Left lung (tissue), 10 donors: Measurements from ENCODE around the gene FRMD4A. TPM values are rescaled to one million over a fixed set of nuclear protein-coding genes. Genes with fewer than 3 reads are reported as not detected.

ENCODE experiments used
- ATAC-seq: fragments of 200-7000 bp; cut with Tn5 transposase; one replicate; pipeline ENCODE4 v1.9.1; 2020; ENCODE audit warnings: moderate library complexity
- DNase-seq, 4 donors: peaks; one replicate each; pipeline ENCODE4 v3.0.0-alpha.2; 2013 to 2020
- H3K27ac ChIP-seq, 2 donors: fragments of 200-600 bp; sonication (generic) in 1 of 2; one replicate each; pipeline versions ENCODE4 v1.5.0 to v1.8.0; 2020 to 2021
- H3K27me3 ChIP-seq, 2 donors: fragments of 200-600 bp; sonication (generic) in 1 of 2; one replicate each; pipeline versions ENCODE4 v1.5.0 to v1.8.0; 2020 to 2021
- H3K36me3 ChIP-seq, 2 donors: fragments of 200-600 bp; sonication (generic) in 1 of 2; one replicate each; pipeline versions ENCODE4 v1.5.0 to v1.8.0; 2020 to 2021
- H3K4me1 ChIP-seq, 2 donors: fragments of 200-600 bp; one replicate each; pipeline ENCODE4 v1.8.0; 2021
- H3K4me3 ChIP-seq, 2 donors: fragments of 200-600 bp; sonication (generic) in 1 of 2; one replicate each; pipeline versions ENCODE4 v1.5.0 to v1.8.0; 2020 to 2021; ENCODE audit warnings: mild to moderate bottlenecking in 1 of 2
- H3K9me3 ChIP-seq, 2 donors: fragments of 200-600 bp; sonication (generic) in 1 of 2; one replicate each; pipeline versions ENCODE4 v1.5.0 to v1.8.0; 2020 to 2021
- intact Hi-C, 2 donors: fragments of 100-400 bp; cut with DNase I; formaldehyde crosslinking; loops; one replicate each; pipeline versions ENCODE4 v1.11.2 to v1.14.2; 2022
- polyA plus RNA-seq, 6 donors: library from polyadenylated mRNA; unstranded; fragments of 120-200 nt; gene quantifications; one replicate each; pipeline ENCODE4 v1.2.1, GENCODE V29; 2013; ENCODE audit not compliant: insufficient read length in 6 of 6
- total RNA-seq, 2 donors: library from RNA; stranded (reverse); fragmentation: NEBNext Ultra II Directional; extraction: Animal tissue kit (Norgen Biotek cat#: 25700); gene quantifications; one replicate each; pipeline ENCODE4 v1.2.1, GENCODE V29; 2021
- TF ChIP-seq, protein P1 (sequence below), 2 donors: fragments of 200-600 bp; sonication (generic) in 1 of 2; IDR thresholded peaks; one replicate each; pipeline versions ENCODE4 v1.5.0 to v1.8.0; 2021; ENCODE audit warnings: antibody characterized with exemption in 2 of 2
- donor health status: DM: no; HTN: yes; CAD: no.
- donor health status: DM: no; HTN: no; CAD: no.

FRMD4A gene
- total and polyA plus RNA-seq, 8 donors = 33.9 to 62.8 (median 57.0) TPM

GRCh38 chr10:13972609-13973008 is 358.1 kb downstream of the FRMD4A start:
- no peak overlapping the region for H3K4me3 ChIP-seq
- no peak overlapping the region for H3K27ac ChIP-seq
- intact Hi-C loops = no loop called here
- no peak for DNase-seq
- TF ChIP-seq, protein P1, sequence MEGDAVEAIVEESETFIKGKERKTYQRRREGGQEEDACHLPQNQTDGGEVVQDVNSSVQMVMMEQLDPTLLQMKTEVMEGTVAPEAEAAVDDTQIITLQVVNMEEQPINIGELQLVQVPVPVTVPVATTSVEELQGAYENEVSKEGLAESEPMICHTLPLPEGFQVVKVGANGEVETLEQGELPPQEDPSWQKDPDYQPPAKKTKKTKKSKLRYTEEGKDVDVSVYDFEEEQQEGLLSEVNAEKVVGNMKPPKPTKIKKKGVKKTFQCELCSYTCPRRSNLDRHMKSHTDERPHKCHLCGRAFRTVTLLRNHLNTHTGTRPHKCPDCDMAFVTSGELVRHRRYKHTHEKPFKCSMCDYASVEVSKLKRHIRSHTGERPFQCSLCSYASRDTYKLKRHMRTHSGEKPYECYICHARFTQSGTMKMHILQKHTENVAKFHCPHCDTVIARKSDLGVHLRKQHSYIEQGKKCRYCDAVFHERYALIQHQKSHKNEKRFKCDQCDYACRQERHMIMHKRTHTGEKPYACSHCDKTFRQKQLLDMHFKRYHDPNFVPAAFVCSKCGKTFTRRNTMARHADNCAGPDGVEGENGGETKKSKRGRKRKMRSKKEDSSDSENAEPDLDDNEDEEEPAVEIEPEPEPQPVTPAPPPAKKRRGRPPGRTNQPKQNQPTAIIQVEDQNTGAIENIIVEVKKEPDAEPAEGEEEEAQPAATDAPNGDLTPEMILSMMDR (IDR thresholded peaks at IDR 0.05) = no peak
- H3K9me3 ChIP-seq = no peaks in the 10 kb centered on the region
- H3K36me3 ChIP-seq = no peaks in the 10 kb centered on the region
- H3K4me1 ChIP-seq = no peaks in the 10 kb centered on the region
- no peak for ATAC-seq
- no peaks in the 10 kb centered on the region for H3K27me3 ChIP-seq

- no peak overlapping the region for H3K27ac ChIP-seq
- no peak overlapping the region for H3K4me3 ChIP-seq
- TF ChIP-seq, protein P1 (IDR thresholded peaks at IDR 0.05) = no peak
- H3K9me3 ChIP-seq = no peaks in the 10 kb centered on the region
- intact Hi-C loops = no loop called here
- no peaks in the 10 kb centered on the region for H3K36me3 ChIP-seq
- DNase-seq (no peak), ATAC-seq (no peak)
- no peaks in the 10 kb centered on the region for H3K27me3 ChIP-seq
- H3K4me1 ChIP-seq = no peaks in the 10 kb centered on the region
These were observed 358.9 kb downstream of the FRMD4A start for GRCh38 chr10:13971601-13972475.

- intact Hi-C loops = no loop called here
- ATAC-seq = no peak
- H3K27me3 ChIP-seq = no peaks in the 10 kb centered on the region
- no peaks in the 10 kb centered on the region for H3K4me1 ChIP-seq
- no peak overlapping the region for H3K4me3 ChIP-seq
- H3K9me3 ChIP-seq = no peaks in the 10 kb centered on the region
- H3K27ac ChIP-seq = no peak overlapping the region
- TF ChIP-seq, protein P1 (IDR thresholded peaks at IDR 0.05) = no peak
- no peak for DNase-seq
- no peaks in the 10 kb centered on the region for H3K36me3 ChIP-seq
These were observed 359.8 kb downstream of the FRMD4A start for GRCh38 chr10:13970957-13971353.

DNA sequence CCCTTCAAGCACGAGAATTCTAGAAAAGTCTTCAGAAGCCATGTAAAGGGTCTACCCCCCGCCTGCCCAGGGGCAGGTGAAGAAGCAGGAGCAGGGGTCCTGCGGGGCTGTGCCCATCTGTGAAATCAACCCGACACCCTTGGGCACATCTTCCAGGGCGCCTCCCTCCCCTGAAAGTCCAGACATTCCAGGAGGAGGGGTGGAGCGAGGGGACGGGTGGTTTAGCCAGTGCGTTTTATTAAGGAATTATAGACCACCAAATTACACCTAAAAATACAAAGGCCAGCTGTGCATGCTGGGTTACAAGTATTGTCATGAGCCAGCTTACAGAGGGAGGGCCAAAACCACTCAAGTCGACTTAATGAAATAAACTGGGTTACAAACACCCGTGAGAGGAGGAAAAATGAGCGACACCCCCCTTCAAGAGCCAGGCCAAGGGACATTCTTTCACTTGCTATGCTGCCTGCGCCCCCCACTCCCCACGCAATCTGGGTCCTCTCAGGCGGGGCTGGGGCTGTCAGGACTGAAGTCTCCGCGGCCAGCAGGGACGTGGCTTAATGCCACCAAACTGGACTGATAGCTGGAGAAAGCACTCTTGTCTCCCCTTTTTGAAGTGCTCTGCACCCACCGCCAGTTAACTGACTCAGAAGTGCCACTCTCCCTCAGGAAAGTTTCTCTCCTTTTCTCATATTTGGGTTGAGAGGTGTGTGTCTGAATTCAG is 360.3 kb downstream of the FRMD4A start:
- no peak for DNase-seq
- Histone ChIP-seq H3K27me3 (no peaks in the 10 kb centered on the region), H3K4me1 (no peaks in the 10 kb centered on the region), H3K36me3 (no peaks in the 10 kb centered on the region), H3K9me3 (no peaks in the 10 kb centered on the region), H3K4me3 (no peak overlapping the region), H3K27ac (no peak overlapping the region)
- no peak for ATAC-seq
- intact Hi-C loops = no loop called here
- TF ChIP-seq, protein P1 (IDR thresholded peaks at IDR 0.05) = no peak

GRCh38 chr10:13969792-13970140 is 361.0 kb downstream of the FRMD4A start:
- Histone ChIP-seq H3K27ac (no peak overlapping the region), H3K36me3 (no peaks in the 10 kb centered on the region), H3K27me3 (no peaks in the 10 kb centered on the region), H3K9me3 (no peaks in the 10 kb centered on the region), H3K4me3 (no peak overlapping the region), H3K4me1 (no peaks in the 10 kb centered on the region)
- ATAC-seq = no peak
- TF ChIP-seq, protein P1 (IDR thresholded peaks at IDR 0.05) = no peak
- DNase-seq = no peak
- intact Hi-C loops = no loop called here
